H9 (cell line): ENCODE results near the gene GBP7. TPM values are rescaled to one million over a fixed set of nuclear protein-coding genes. Genes with fewer than 3 reads are reported as not detected.

ENCODE experiments used
- DNase-seq: peaks from one replicate; pipeline ENCODE4 v3.0.0-alpha.2; 2017
- H2AFZ ChIP-seq: one replicate; pipeline ENCODE4 v1.6.1; 2013; ENCODE audit warnings: mild to moderate bottlenecking, low read length, control low read depth, moderate library complexity
- H2AK5ac ChIP-seq: 2 replicates; pipeline ENCODE4 v1.6.1; 2013; ENCODE audit warnings: low read length, control low read depth, mixed read lengths; ENCODE audit not compliant: insufficient read length
- H2BK120ac ChIP-seq: one replicate; pipeline ENCODE4 v1.6.1; 2013; ENCODE audit warnings: low read depth, mild to moderate bottlenecking, low read length, control low read depth, inconsistent platforms; ENCODE audit not compliant: poor library complexity, severe bottlenecking
- H2BK12ac ChIP-seq: 2 replicates; pipeline ENCODE4 v1.6.1; 2013; ENCODE audit warnings: low read length, control low read depth, mixed read lengths, low read depth; ENCODE audit not compliant: insufficient read length
- H2BK15ac ChIP-seq: 2 replicates; pipeline ENCODE4 v1.6.1; 2013; ENCODE audit warnings: low read depth, low read length, control low read depth
- H2BK20ac ChIP-seq: one replicate; pipeline ENCODE4 v1.6.1; 2013; ENCODE audit warnings: low read depth, mild to moderate bottlenecking, low read length, control low read depth, inconsistent platforms; ENCODE audit not compliant: poor library complexity, severe bottlenecking
- H2BK5ac ChIP-seq: 2 replicates; pipeline ENCODE4 v1.6.1; 2013; ENCODE audit warnings: low read length, control low read depth, mixed read lengths; ENCODE audit not compliant: insufficient read length
- H3K14ac ChIP-seq: 2 replicates; pipeline ENCODE4 v1.6.1; 2013; ENCODE audit warnings: low read length, control low read depth; ENCODE audit not compliant: insufficient read depth
- H3K18ac ChIP-seq: 2 replicates; pipeline ENCODE4 v1.6.1; 2013; ENCODE audit warnings: low read depth, mild to moderate bottlenecking, mixed read lengths, low read length, control low read depth; ENCODE audit not compliant: insufficient read length
- H3K23ac ChIP-seq: 2 replicates; pipeline ENCODE4 v1.6.1; 2013; ENCODE audit warnings: low read length, control low read depth, mixed read lengths, low read depth; ENCODE audit not compliant: insufficient read length
- H3K23me2 ChIP-seq: 2 replicates; pipeline ENCODE4 v1.6.1; 2013; ENCODE audit warnings: low read depth, mild to moderate bottlenecking, mixed read lengths, low read length, control low read depth; ENCODE audit not compliant: insufficient read length, poor library complexity, severe bottlenecking
- H3K27ac ChIP-seq: 2 replicates; pipeline ENCODE4 v1.5.1; 2013; ENCODE audit warnings: low read length, control low read depth, mixed read lengths, low read depth; ENCODE audit not compliant: insufficient read length
- H3K27me3 ChIP-seq: 2 replicates; pipeline ENCODE4 v1.6.1; 2013; ENCODE audit warnings: low read length, control low read depth, inconsistent platforms; ENCODE audit not compliant: insufficient read depth
- H3K4ac ChIP-seq: 2 replicates; pipeline ENCODE4 v1.6.1; 2013; ENCODE audit warnings: low read depth, mild to moderate bottlenecking, control low read depth, inconsistent platforms, low read length, moderate library complexity
- H3K4me1 ChIP-seq: 2 replicates; pipeline ENCODE4 v1.6.1; 2013; ENCODE audit warnings: low read length, control low read depth, inconsistent platforms; ENCODE audit not compliant: insufficient read depth
- H3K4me2 ChIP-seq: 2 replicates; pipeline ENCODE4 v1.6.1; 2013; ENCODE audit warnings: low read length, control low read depth, mixed read lengths; ENCODE audit not compliant: insufficient read length, insufficient read depth
- H3K56ac ChIP-seq: 2 replicates; pipeline ENCODE4 v1.6.1; 2013; ENCODE audit warnings: low read depth, mild to moderate bottlenecking, mixed read lengths, low read length, control low read depth; ENCODE audit not compliant: insufficient read length
- H3K79me1 ChIP-seq: 2 replicates; pipeline ENCODE4 v1.6.1; 2013; ENCODE audit warnings: low read depth, mild to moderate bottlenecking, moderate library complexity, low read length, control low read depth, inconsistent platforms; ENCODE audit not compliant: insufficient read depth, poor library complexity, severe bottlenecking
- H3K79me2 ChIP-seq: 2 replicates; pipeline ENCODE4 v1.6.1; 2013; ENCODE audit warnings: low read length, control low read depth, inconsistent platforms; ENCODE audit not compliant: insufficient read depth
- H3K9ac ChIP-seq: 2 replicates; pipeline ENCODE4 v1.6.1; 2013; ENCODE audit warnings: low read length, control low read depth, mixed read lengths; ENCODE audit not compliant: insufficient read length; ENCODE audit errors: extremely low read depth
- H3K9me3 ChIP-seq: one replicate; pipeline ENCODE4 v1.6.1; 2013; ENCODE audit warnings: low read depth, low read length, inconsistent platforms; ENCODE audit not compliant: control insufficient read depth
- H3T11ph ChIP-seq: one replicate; pipeline ENCODE4 v1.6.1; 2013; ENCODE audit warnings: mild to moderate bottlenecking, low read length, control low read depth, inconsistent platforms
- H4K20me1 ChIP-seq: one replicate; pipeline ENCODE4 v1.6.1; 2013; ENCODE audit not compliant: control insufficient read depth, insufficient read length, insufficient read depth
- H4K5ac ChIP-seq: 2 replicates; pipeline ENCODE4 v1.6.1; 2013; ENCODE audit warnings: low read depth, mild to moderate bottlenecking, mixed read lengths, low read length, control low read depth; ENCODE audit not compliant: insufficient read length
- H4K8ac ChIP-seq: replicated peaks from 2 replicates; pipeline ENCODE4 v1.6.1; 2013; ENCODE audit warnings: low read length, control low read depth, mixed read lengths, low read depth; ENCODE audit not compliant: insufficient read length
- H4K91ac ChIP-seq: 2 replicates; pipeline ENCODE4 v1.6.1; 2013; ENCODE audit warnings: low read depth, mild to moderate bottlenecking, moderate library complexity, mixed read lengths, low read length, control low read depth; ENCODE audit not compliant: insufficient read length
- H3K27ac Mint-ChIP-seq, 3 experiments: 2 replicates in 2 of 3; 3 replicates in 1 of 3; pipeline ENCODE4 v1.8.0; 2020 to 2021; ENCODE audit warnings: mixed read lengths in 3 of 3, mild to moderate bottlenecking in 1 of 3, moderate library complexity in 1 of 3
- H3K27me3 Mint-ChIP-seq: 2 replicates; pipeline ENCODE4 v1.8.0; 2021; ENCODE audit warnings: low read depth, mild to moderate bottlenecking, moderate library complexity, mixed read lengths
- H3K36me3 Mint-ChIP-seq, 3 experiments: 2 replicates in 2 of 3; 3 replicates in 1 of 3; pipeline ENCODE4 v1.8.0; 2020 to 2021; ENCODE audit warnings: low read depth in 3 of 3, mixed read lengths in 3 of 3; ENCODE audit not compliant: insufficient read depth in 1 of 3
- H3K4me1 Mint-ChIP-seq, 2 experiments: 2 replicates each; pipeline ENCODE4 v1.8.0; 2020; ENCODE audit warnings: mixed read lengths in 2 of 2
- H3K4me3 Mint-ChIP-seq, 2 experiments: 2 replicates in 1 of 2; 3 replicates in 1 of 2; pipeline ENCODE4 v1.8.0; 2020 to 2021; ENCODE audit warnings: mild to moderate bottlenecking in 2 of 2, mixed read lengths in 2 of 2, moderate library complexity in 1 of 2
- H3K9me3 Mint-ChIP-seq, 2 experiments: 2 replicates in 1 of 2; 3 replicates in 1 of 2; pipeline ENCODE4 v1.8.0; 2020; ENCODE audit warnings: mild to moderate bottlenecking in 2 of 2, mixed read lengths in 2 of 2, moderate library complexity in 1 of 2
- CTCF ChIP-seq: fragments of 200-600 bp; sonication (generic); conservative IDR thresholded peaks from 3 replicates; pipeline ENCODE4 v1.8.0; 2021; ENCODE audit warnings: antibody characterized with exemption, mild to moderate bottlenecking
- WGBS: extraction: QIAGEN DNeasy Blood & Tissue Kit; methylation state at CpG from one replicate; pipeline ENCODE4 v1.1.7; 2013; ENCODE audit warnings: missing lambda C conversion rate, low lambda C conversion rate, mixed read lengths; ENCODE audit not compliant: insufficient read length; ENCODE audit errors: extremely low coverage; 5-methylcytosine and 5-hydroxymethylcytosine counted together
- total RNA-seq: library from RNA; stranded (reverse); gene quantifications from 2 replicates; pipeline ENCODE4 v1.2.1, GENCODE V29; 2021

Gene GBP7
- total RNA-seq, 1 experiment from 2014 or later = not detected

GRCh38 chr1:89201106-89201794 lies 25.4 kb upstream of the GBP7 start:
- H3T11ph ChIP-seq = no peak overlapping the region
- H3K4me1 Mint-ChIP-seq = peaks cover 4 to 9% of the 10 kb centered on the region in 2 experiments; a peak in 1 of 4 replicates
- no peaks in the 10 kb centered on the region for H3K4me1 ChIP-seq
- no peak overlapping the region for H3K27ac ChIP-seq
- no peak overlapping the region for H3K27ac Mint-ChIP-seq
- H3K9ac ChIP-seq = no peak overlapping the region
- H3K27me3 ChIP-seq = no peaks in the 10 kb centered on the region
- H3K36me3 Mint-ChIP-seq = peaks cover 0 to 9% (median 8%) of the 10 kb centered on the region in 3 experiments; a peak in 5 of 7 replicates
- H4K20me1 ChIP-seq = no peaks in the 10 kb centered on the region
- no peak overlapping the region for H3K18ac ChIP-seq
- no peak overlapping the region for H3K23ac ChIP-seq
- peaks cover 7% of the 10 kb centered on the region for H3K9me3 ChIP-seq
- H2AFZ ChIP-seq = no peak overlapping the region
- H2BK15ac ChIP-seq = no peak overlapping the region
- no peaks in the 10 kb centered on the region for H3K79me2 ChIP-seq
- H2AK5ac ChIP-seq = no peak overlapping the region
- no peak for DNase-seq
- no peak overlapping the region for H2BK5ac ChIP-seq
- H3K4ac ChIP-seq = no peak overlapping the region
- no peak overlapping the region for H2BK120ac ChIP-seq
- H3K4me2 ChIP-seq = no peak overlapping the region
- H2BK20ac ChIP-seq = no peak overlapping the region
- H3K56ac ChIP-seq = no peak overlapping the region
- no peaks in the 10 kb centered on the region for H3K27me3 Mint-ChIP-seq
- no peak overlapping the region for H4K8ac ChIP-seq
- H3K14ac ChIP-seq = no peak overlapping the region
- H3K9me3 Mint-ChIP-seq = peaks cover 15 to 20% of the 10 kb centered on the region in 2 experiments
- TF ChIP-seq CTCF = no peak
- H3K4me3 Mint-ChIP-seq = no peak overlapping the region
- WGBS = no CpG with 5 or more reads among the region's 4 CpGs
- no peak overlapping the region for H4K91ac ChIP-seq
- no peaks in the 10 kb centered on the region for H3K23me2 ChIP-seq
- no peaks in the 10 kb centered on the region for H3K79me1 ChIP-seq
- H2BK12ac ChIP-seq = no peak overlapping the region
- H4K5ac ChIP-seq = no peak overlapping the region
